ENCODE measurements around the gene CYP24A1. TPM values are rescaled to one million over a fixed set of nuclear protein-coding genes. Genes with fewer than 3 reads are reported as not detected.
A peak's percentile ranks its signal among the peaks of the same experiment; 100 is the strongest.

Gene CYP24A1
- total and polyA plus RNA-seq, 2 donors = 2.2 to 2.6 TPM

GRCh38 chr20:54151511-54152226, 22.1 kb downstream of the CYP24A1 start:
- WGBS = 94% methylated on average over 12 of the region's 12 CpGs
- Histone ChIP-seq H3K4me3 (ENCODE audit: low read depth, low read length) (no peak overlapping the region), H3K4me1 (ENCODE audit: insufficient read depth) (no peaks in the 10 kb centered on the region), H3K27ac (ENCODE audit: low read depth) (no peak overlapping the region), H3K36me3 (ENCODE audit: insufficient read depth) (peaks cover 3% of the 10 kb centered on the region)
- no peak for DNase-seq (ENCODE audit: extremely low spot score)

DNA sequence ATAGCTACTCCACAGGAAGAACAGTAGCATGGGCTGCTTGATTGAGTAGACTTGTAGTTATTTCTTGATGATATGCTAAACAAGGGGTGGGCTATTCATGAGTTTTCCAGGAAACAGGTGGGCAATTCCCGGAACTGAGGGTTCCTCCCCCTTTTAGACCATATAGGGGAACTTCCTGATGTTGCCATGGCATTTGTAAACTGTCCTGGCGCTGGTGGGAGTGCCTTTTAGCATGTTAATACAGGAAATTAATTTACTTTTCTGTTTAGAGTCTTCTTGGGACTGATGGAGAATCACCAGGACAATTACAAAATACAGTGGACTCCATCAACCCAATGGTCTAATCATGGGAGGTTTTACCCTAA, 22.7 kb downstream of the CYP24A1 start:
- no peak for DNase-seq (ENCODE audit: extremely low spot score)
- H3K36me3 ChIP-seq (ENCODE audit: insufficient read depth) = no peaks in the 10 kb centered on the region
- no peak overlapping the region for H3K27ac ChIP-seq (ENCODE audit: low read depth)
- H3K4me3 ChIP-seq (ENCODE audit: low read depth, low read length) = no peak overlapping the region
- 66% methylated on average over 2 of the region's 2 CpGs for WGBS
- no peaks in the 10 kb centered on the region for H3K4me1 ChIP-seq (ENCODE audit: insufficient read depth)

- Histone ChIP-seq H3K36me3 (ENCODE audit: insufficient read depth) (no peaks in the 10 kb centered on the region), H3K27ac (ENCODE audit: low read depth) (no peak overlapping the region), H3K4me1 (ENCODE audit: insufficient read depth) (no peaks in the 10 kb centered on the region), H3K4me3 (ENCODE audit: low read depth, low read length) (no peak overlapping the region)
- 85% methylated on average over 7 of the region's 7 CpGs for WGBS
- no peak for DNase-seq (ENCODE audit: extremely low spot score)
Measured at GRCh38 chr20:54149765-54150264, 24.0 kb downstream of the CYP24A1 start.

DNA sequence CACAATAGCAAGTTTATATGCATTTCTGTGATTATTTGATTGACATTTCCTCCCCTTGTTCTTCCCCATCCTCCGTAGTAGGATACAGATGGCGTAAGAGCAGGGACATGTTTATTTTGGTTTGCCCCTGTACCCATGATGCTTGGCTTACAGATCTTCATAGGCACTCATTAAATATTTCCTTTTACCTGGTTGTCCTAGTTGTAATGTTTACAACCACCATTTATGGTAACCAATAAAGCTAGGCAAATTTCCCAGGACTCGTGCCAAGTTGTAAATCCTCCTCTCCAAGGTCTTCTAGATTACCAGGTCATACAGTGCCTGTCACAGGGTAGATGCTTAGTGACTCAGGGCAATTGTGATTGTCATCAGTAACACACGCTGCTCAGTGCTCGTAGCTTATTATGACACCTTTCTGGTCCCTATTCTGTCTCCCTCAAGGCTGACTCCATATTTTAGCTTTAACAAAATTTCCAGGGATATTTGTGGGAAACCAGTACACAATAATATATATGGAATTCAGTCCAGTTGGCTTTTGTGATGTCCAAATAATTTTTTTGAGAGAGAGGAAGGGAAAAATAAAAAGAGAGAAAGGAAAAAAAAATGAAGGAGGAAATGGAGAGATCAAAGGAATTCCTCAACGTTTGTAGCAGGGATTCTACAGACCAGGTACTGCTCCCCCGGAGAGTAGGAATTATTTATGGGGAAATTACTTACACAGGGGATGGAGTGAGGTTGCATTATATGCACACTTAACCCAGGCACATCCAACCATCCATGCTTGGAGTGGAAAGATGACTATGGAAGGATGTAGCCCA, 24.6 kb downstream of the CYP24A1 start:
- WGBS = 37% methylated on average over 7 of the region's 7 CpGs
- no peaks in the 10 kb centered on the region for H3K36me3 ChIP-seq (ENCODE audit: insufficient read depth)
- no peaks in the 10 kb centered on the region for H3K4me1 ChIP-seq (ENCODE audit: insufficient read depth)
- DNase-seq (ENCODE audit: extremely low spot score) = peak; percentile 69
- no peak overlapping the region for H3K27ac ChIP-seq (ENCODE audit: low read depth)
- H3K4me3 ChIP-seq (ENCODE audit: low read depth, low read length) = no peak overlapping the region

GRCh38 chr20:54146672-54147071, 27.1 kb downstream of the CYP24A1 start:
- 92% methylated on average over 1 of the region's 1 CpG for WGBS
- H3K4me1 ChIP-seq (ENCODE audit: insufficient read depth) = no peaks in the 10 kb centered on the region
- no peak for DNase-seq (ENCODE audit: extremely low spot score)
- no peaks in the 10 kb centered on the region for H3K36me3 ChIP-seq (ENCODE audit: insufficient read depth)
- no peak overlapping the region for H3K27ac ChIP-seq (ENCODE audit: low read depth)
- no peak overlapping the region for H3K4me3 ChIP-seq (ENCODE audit: low read depth, low read length)

- 85% methylated on average over 6 of the region's 6 CpGs for WGBS
Measured at GRCh38 chr20:54144847-54145414, 28.9 kb downstream of the CYP24A1 start.

DNA sequence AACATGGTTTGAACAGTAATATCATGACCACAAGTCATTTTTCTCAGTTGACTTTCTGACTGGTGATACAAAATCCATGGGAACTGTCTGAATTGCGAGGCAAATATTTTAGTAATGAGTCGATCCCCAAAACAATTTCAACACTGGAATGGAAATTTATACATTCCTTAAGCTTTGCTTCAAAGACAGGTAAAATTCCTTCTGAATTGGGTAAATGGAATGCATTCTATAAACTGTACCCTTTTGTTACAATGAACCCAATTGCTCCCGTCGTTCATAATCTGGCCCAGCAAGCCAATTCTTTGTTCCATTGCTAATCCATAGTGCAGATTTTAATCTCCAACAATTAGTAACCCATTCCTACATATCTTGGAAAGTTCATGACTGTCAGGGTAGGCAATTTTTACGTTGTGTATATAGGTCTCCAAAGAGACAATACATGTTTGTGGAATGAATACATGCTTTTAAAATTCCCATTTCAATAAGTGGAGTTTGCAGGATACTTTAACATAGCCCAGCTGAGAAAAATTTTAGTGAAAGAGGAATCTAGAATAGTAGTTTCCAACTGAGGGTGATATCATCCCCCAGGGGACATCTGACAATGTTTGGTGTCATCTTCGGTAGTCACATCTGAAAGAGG, 32.7 kb downstream of the CYP24A1 start:
- Histone ChIP-seq H3K36me3 (ENCODE audit: insufficient read depth) (no peaks in the 10 kb centered on the region), H3K27ac (ENCODE audit: low read depth) (no peak overlapping the region), H3K4me1 (ENCODE audit: insufficient read depth) (no peaks in the 10 kb centered on the region), H3K4me3 (ENCODE audit: low read depth, low read length) (no peak overlapping the region)
- 81% methylated on average over 6 of the region's 6 CpGs for WGBS
- no peak for DNase-seq (ENCODE audit: extremely low spot score)

More at GRCh38 chr20:54144847-54145414, 28.9 kb downstream of the CYP24A1 start:
- no peaks in the 10 kb centered on the region for H3K36me3 ChIP-seq (ENCODE audit: insufficient read depth)
- no peaks in the 10 kb centered on the region for H3K4me1 ChIP-seq (ENCODE audit: insufficient read depth)
- H3K4me3 ChIP-seq (ENCODE audit: low read depth, low read length) = no peak overlapping the region
- no peak overlapping the region for H3K27ac ChIP-seq (ENCODE audit: low read depth)
- no peak for DNase-seq (ENCODE audit: extremely low spot score)

GRCh38 chr20:54140486-54140885, 33.3 kb downstream of the CYP24A1 start:
- WGBS = 95% methylated on average over 3 of the region's 3 CpGs
- Histone ChIP-seq H3K4me1 (ENCODE audit: insufficient read depth) (no peaks in the 10 kb centered on the region), H3K27ac (ENCODE audit: low read depth) (no peak overlapping the region), H3K36me3 (ENCODE audit: insufficient read depth) (no peaks in the 10 kb centered on the region), H3K4me3 (ENCODE audit: low read depth, low read length) (no peak overlapping the region)
- DNase-seq (ENCODE audit: extremely low spot score) = no peak

DNA sequence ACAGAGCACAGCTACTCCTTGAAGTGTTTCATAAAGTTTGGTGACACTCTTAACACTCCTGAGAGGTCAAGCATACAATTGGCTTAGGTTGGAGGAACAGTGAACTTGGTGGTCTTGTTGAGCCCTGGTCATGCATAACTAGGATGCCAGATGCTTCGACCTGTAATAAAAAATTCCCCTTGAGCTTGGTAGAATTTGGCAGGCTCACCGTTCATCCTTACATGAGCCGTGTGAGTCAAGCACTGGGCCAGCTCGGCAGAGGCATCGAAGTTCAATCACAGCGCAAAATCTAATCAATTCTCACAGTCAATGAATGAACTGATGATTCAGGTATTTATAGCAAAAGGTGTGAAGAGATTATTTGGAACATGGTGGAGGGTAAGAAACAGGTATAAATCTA, 33.7 kb downstream of the CYP24A1 start:
- WGBS = 90% methylated on average over 6 of the region's 6 CpGs
- Histone ChIP-seq H3K36me3 (ENCODE audit: insufficient read depth) (no peaks in the 10 kb centered on the region), H3K4me1 (ENCODE audit: insufficient read depth) (no peaks in the 10 kb centered on the region), H3K27ac (ENCODE audit: low read depth) (no peak overlapping the region), H3K4me3 (ENCODE audit: low read depth, low read length) (no peak overlapping the region)
- DNase-seq (ENCODE audit: extremely low spot score) = no peak

DNA sequence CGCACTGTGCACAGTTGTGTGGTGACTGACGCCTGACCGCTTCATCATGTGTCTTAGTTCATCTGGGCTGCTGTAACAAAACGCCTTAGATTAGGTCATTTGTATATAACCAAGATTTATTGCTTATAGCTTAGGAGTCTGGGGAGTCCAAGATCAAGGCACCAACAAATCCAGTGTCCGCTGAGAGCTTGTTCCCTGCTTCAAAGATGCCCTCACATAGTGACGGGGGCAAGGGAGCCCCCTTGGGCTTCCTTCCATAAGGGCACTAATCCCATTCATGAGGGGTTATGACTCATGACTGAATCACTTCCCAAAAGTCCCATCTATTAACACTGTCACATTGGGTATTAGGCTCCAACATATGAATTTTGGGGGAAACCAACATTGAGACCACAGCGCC, 34.6 kb downstream of the CYP24A1 start:
- H3K4me1 ChIP-seq (ENCODE audit: insufficient read depth) = no peaks in the 10 kb centered on the region
- no peaks in the 10 kb centered on the region for H3K36me3 ChIP-seq (ENCODE audit: insufficient read depth)
- no peak overlapping the region for H3K4me3 ChIP-seq (ENCODE audit: low read depth, low read length)
- 83% methylated on average over 7 of the region's 7 CpGs for WGBS
- no peak overlapping the region for H3K27ac ChIP-seq (ENCODE audit: low read depth)
- DNase-seq (ENCODE audit: extremely low spot score) = no peak

GRCh38 chr20:54138427-54138826, 35.4 kb downstream of the CYP24A1 start:
- no peaks in the 10 kb centered on the region for H3K36me3 ChIP-seq (ENCODE audit: insufficient read depth)
- WGBS = 85% methylated on average over 2 of the region's 2 CpGs
- no peak for DNase-seq (ENCODE audit: extremely low spot score)
- no peaks in the 10 kb centered on the region for H3K4me1 ChIP-seq (ENCODE audit: insufficient read depth)
- no peak overlapping the region for H3K27ac ChIP-seq (ENCODE audit: low read depth)
- no peak overlapping the region for H3K4me3 ChIP-seq (ENCODE audit: low read depth, low read length)

GRCh38 chr20:54137115-54137514, 36.7 kb downstream of the CYP24A1 start:
- Histone ChIP-seq H3K4me1 (ENCODE audit: insufficient read depth) (no peaks in the 10 kb centered on the region), H3K36me3 (ENCODE audit: insufficient read depth) (no peaks in the 10 kb centered on the region), H3K4me3 (ENCODE audit: low read depth, low read length) (no peak overlapping the region), H3K27ac (ENCODE audit: low read depth) (no peak overlapping the region)
- 86% methylated on average over 5 of the region's 5 CpGs for WGBS
- DNase-seq (ENCODE audit: extremely low spot score) = no peak

- H3K4me1 ChIP-seq (ENCODE audit: insufficient read depth) = no peaks in the 10 kb centered on the region
- no peak for DNase-seq (ENCODE audit: extremely low spot score)
- 97% methylated on average over 2 of the region's 2 CpGs for WGBS
- H3K4me3 ChIP-seq (ENCODE audit: low read depth, low read length) = no peak overlapping the region
- no peaks in the 10 kb centered on the region for H3K36me3 ChIP-seq (ENCODE audit: insufficient read depth)
- no peak overlapping the region for H3K27ac ChIP-seq (ENCODE audit: low read depth)
Measured at GRCh38 chr20:54134445-54135220, 39.2 kb downstream of the CYP24A1 start.
